AG04449 (cell line): ENCODE results near the gene PBXIP1.
"Not testable (repeated sequence)": the region's sequence is repeated elsewhere in the genome, so short reads cannot be mapped to it uniquely, and the experiment has no call there.

Source experiments
- CTCF ChIA-PET: fragments of 350-600 bp; formaldehyde crosslinking; extraction: SDS; loops from one replicate; lab custom pipeline; 2021; ENCODE audit warnings: antibody characterized with exemption; lab: Yijun Ruan, JAX
- POLR2A ChIA-PET: fragments of 400-600, 350-600 bp; formaldehyde crosslinking; extraction: SDS; loops from one replicate; lab custom pipeline; 2020; ENCODE audit warnings: antibody characterized with exemption, inconsistent platforms; lab: Yijun Ruan, JAX
- DNase-seq: peaks from one replicate; pipeline ENCODE4 v3.0.0-alpha.2; 2010; ENCODE audit warnings: low read depth, low spot score
- H3K4me3 ChIP-seq: 2 replicates; pipeline ENCODE4 v1.5.1; 2011; ENCODE audit warnings: low read depth, mild to moderate bottlenecking, control low read depth, low read length
- CTCF ChIP-seq: IDR thresholded peaks from one replicate; pipeline ENCODE4 v1.5.1; 2011; ENCODE audit warnings: mild to moderate bottlenecking, moderate library complexity, low read length, control low read depth, inconsistent platforms; ENCODE audit not compliant: insufficient read depth; ENCODE audit errors: missing control alignments

Gene PBXIP1

GRCh38 chr1:154983776-154984466 lies 28.0 kb upstream of the PBXIP1 start:
- POLR2A ChIA-PET = interaction anchor here (0.8 to 2.7 kb wide), 6 partner anchors 7 to 25 kb away, joined by 3 to 17 read pairs (median 5); partner anchors contain the start of genes CKS1B, LENEP and SHC1
- no peak for TF ChIP-seq CTCF

GRCh38 chr1:154982897-154983648 lies 27.2 kb upstream of the PBXIP1 start, which contains the start of gene FLAD1:
Gene FLAD1, plus strand, starts transcription at chr1:154983344. Its CDS starts 351 bp downstream, at chr1:154983695.
- ChIA-PET POLR2A (interaction anchor here (0.5 to 2.7 kb wide), 8 partner anchors 8 to 24 kb away, joined by 3 to 17 read pairs (median 4); partner anchors contain the start of genes CKS1B, LENEP and SHC1), CTCF (interaction anchor here (0.8 to 7.7 kb wide), 7 partner anchors 12 to 68 kb away, joined by 3 to 119 read pairs (median 4); partner anchors contain the start of genes ADAM15, LENEP, PBXIP1 and SHC1)
- H3K4me3 ChIP-seq = peak within 1 kb of the TSS; percentile 84
- peak; percentile 98 for DNase-seq
- no peak for TF ChIP-seq CTCF

More at GRCh38 chr1:154983776-154984466, 28.0 kb upstream of the PBXIP1 start:
- H3K4me3 ChIP-seq = peak overlapping the region; percentile 84
- DNase-seq = no peak
- CTCF ChIA-PET = interaction anchor here (1.3 to 7.7 kb wide), 4 partner anchors 12 to 61 kb away, joined by 4 to 119 read pairs (median 6); partner anchors contain the start of genes LENEP and PBXIP1

GRCh38 chr1:154982341-154982740 lies 26.4 kb upstream of the PBXIP1 start:
- ChIA-PET POLR2A (interaction anchor here (2.7 kb wide), 1 partner anchor 12 kb away, joined by 16 read pairs; the partner anchor contains the start of gene LENEP), CTCF (interaction anchor here (0.8 to 7.7 kb wide), 7 partner anchors 12 to 69 kb away, joined by 3 to 119 read pairs (median 4); partner anchors contain the start of genes ADAM15, LENEP, PBXIP1 and SHC1)
- peak overlapping the region; percentile 53 for H3K4me3 ChIP-seq
- no peak for DNase-seq
- no peak for TF ChIP-seq CTCF

GRCh38 chr1:154978360-154978759 lies 22.5 kb upstream of the PBXIP1 start:
- DNase-seq = no peak
- no peak for TF ChIP-seq CTCF
- CTCF ChIA-PET = interaction anchor here (0.7 to 13.1 kb wide), 4 partner anchors 18 to 107 kb away, joined by 3 to 176 read pairs (median 4); partner anchors contain the start of gene LENEP
- H3K4me3 ChIP-seq = no peak overlapping the region
- POLR2A ChIA-PET = no interaction called here

GRCh38 chr1:154977762-154978161 lies 21.9 kb upstream of the PBXIP1 start:
- CTCF ChIA-PET = interaction anchor here (0.7 to 13.1 kb wide), 5 partner anchors 16 to 107 kb away, joined by 3 to 176 read pairs (median 3); partner anchors contain the start of genes LENEP and PYGO2
- POLR2A ChIA-PET, DNase-seq, H3K4me3 ChIP-seq: not testable (repeated sequence)

GRCh38 chr1:154975409-154976059 lies 19.6 kb upstream of the PBXIP1 start:
- peak overlapping the region; percentile 68 for H3K4me3 ChIP-seq
- DNase-seq = no peak
- CTCF ChIA-PET = interaction anchor here (1.0 to 13.1 kb wide), 4 partner anchors 20 to 28 kb away, joined by 3 to 176 read pairs (median 3); partner anchors contain the start of genes LENEP, PBXIP1 and ZBTB7B
- POLR2A ChIA-PET = interaction anchor here (0.6 to 3.7 kb wide), 4 partner anchors 8 to 28 kb away, joined by 3 to 17 read pairs (median 10); partner anchors contain the start of genes FLAD1, PBXIP1 and PYGO2
- no peak for TF ChIP-seq CTCF
